HPDE6-E6E7 (cell line): ENCODE measurements around the gene SCAF4.
"Not testable (repeated sequence)": the region's sequence is repeated elsewhere in the genome, so short reads cannot be mapped to it uniquely, and the experiment has no call there.

ENCODE experiments used
- DNase-seq: peaks from one replicate; pipeline ENCODE4 v3.0.0; 2011; ENCODE audit warnings: missing footprints; ENCODE audit errors: extremely low spot score

The SCAF4 gene, protein sequence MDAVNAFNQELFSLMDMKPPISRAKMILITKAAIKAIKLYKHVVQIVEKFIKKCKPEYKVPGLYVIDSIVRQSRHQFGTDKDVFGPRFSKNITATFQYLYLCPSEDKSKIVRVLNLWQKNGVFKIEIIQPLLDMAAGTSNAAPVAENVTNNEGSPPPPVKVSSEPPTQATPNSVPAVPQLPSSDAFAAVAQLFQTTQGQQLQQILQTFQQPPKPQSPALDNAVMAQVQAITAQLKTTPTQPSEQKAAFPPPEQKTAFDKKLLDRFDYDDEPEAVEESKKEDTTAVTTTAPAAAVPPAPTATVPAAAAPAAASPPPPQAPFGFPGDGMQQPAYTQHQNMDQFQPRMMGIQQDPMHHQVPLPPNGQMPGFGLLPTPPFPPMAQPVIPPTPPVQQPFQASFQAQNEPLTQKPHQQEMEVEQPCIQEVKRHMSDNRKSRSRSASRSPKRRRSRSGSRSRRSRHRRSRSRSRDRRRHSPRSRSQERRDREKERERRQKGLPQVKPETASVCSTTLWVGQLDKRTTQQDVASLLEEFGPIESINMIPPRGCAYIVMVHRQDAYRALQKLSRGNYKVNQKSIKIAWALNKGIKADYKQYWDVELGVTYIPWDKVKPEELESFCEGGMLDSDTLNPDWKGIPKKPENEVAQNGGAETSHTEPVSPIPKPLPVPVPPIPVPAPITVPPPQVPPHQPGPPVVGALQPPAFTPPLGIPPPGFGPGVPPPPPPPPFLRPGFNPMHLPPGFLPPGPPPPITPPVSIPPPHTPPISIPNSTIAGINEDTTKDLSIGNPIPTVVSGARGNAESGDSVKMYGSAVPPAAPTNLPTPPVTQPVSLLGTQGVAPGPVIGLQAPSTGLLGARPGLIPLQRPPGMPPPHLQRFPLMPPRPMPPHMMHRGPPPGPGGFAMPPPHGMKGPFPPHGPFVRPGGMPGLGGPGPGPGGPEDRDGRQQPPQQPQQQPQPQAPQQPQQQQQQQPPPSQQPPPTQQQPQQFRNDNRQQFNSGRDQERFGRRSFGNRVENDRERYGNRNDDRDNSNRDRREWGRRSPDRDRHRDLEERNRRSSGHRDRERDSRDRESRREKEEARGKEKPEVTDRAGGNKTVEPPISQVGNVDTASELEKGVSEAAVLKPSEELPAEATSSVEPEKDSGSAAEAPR

DNA sequence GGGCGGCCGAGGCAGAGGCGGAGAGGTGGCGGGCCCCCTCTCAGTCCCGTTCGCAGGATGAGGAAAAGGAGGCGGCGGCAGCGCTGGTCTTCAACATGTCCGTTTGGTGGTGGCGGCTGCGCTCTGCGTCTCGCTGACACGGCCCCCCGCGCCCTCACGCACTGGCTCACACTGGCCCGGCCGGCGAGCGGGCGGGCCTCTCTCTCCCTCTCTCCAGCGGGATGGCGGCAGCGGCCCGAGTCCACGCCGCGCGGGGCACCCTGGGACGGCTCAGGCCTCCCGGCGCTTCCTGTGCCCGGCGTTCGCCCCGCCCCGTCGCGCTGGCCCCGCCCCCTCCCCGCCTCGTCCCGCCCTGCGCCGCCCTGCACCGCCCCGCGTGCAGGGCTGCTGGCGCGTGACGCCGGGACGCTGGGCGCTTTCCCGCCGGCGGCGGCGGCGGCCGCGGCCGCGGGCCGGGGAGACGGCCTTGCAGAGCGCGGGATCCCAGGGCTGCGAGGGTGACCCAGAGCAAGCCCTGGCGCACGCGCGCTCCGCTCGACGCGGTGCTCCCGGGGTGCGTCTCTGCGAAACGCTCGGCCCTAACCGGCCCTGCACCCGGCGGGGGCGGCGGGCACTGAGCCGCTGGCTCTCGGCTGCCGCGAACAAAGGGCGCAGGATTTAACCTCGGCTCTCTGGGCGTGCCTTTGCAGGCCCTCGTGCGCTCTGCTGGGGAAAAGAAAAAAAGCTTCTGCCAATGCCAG is at the start of gene SCAF4:
Gene SCAF4 (minus strand): TSS at position 262 of the 740 bp plus-strand sequence. CDS start 426 bp downstream, outside the sequence.
- peak; percentile 88 for DNase-seq

DNA sequence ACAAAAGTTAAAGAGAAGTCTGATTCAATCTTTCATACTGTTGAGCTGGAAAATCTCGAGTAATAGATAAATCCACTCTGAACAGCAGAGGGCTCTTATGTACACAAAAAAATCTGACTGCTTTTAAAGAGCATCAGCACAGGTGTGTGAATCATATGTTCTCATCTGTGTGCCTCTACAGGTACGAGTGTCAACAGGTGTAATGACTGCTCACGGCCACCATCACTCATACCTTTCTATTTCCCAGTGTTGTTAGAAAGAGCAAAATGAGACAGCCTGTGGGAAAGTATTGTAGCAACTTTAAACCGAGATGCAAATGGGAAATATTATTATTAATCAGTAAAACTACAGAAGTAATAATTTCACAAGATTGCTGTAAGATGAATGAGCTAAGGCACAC is 49.0 kb upstream of the SCAF4 start:
- DNase-seq = peak; percentile 54

DNA sequence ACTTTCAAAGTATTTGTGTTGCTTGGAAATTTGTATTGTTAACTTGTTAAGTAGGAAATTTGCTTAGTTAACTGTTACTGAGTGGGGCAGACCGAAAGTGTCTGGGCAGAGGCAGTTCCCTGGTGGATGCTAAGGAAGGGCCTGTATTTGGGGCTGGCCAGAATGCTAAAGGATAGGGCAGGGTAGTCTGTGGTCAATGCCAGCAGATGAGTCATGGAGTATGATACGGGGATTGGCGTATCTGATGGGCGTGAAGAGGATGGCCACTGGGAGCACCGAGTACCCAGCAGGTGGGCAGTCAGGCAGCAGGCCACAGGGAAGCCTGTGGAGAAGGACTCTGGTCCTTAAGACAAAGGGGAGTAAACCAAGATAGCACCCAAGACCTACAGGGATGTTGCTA is 46.6 kb upstream of the SCAF4 start:
- DNase-seq = no peak

GRCh38 chr21:31777857-31778256 is 45.9 kb upstream of the SCAF4 start:
- no peak for DNase-seq

DNA sequence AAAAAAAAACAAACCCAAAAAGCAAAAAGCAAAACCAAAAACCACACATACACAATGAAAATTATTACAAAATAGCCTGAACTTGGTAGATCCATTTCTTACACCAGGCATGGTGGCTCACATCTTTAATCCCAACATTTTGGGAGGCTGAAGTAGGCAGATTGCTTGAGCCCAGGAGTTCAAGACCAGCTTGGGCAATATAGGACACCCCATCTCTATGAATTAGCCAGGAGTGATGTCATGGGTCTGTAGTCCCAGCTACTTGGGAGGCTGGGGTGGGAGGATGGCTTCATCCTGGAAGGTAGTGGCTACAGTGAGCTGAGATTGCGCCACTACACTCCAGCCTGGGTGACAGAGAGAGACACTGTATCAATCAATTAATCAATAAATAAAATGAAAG is 42.1 kb upstream of the SCAF4 start:
- no peak for DNase-seq

DNA sequence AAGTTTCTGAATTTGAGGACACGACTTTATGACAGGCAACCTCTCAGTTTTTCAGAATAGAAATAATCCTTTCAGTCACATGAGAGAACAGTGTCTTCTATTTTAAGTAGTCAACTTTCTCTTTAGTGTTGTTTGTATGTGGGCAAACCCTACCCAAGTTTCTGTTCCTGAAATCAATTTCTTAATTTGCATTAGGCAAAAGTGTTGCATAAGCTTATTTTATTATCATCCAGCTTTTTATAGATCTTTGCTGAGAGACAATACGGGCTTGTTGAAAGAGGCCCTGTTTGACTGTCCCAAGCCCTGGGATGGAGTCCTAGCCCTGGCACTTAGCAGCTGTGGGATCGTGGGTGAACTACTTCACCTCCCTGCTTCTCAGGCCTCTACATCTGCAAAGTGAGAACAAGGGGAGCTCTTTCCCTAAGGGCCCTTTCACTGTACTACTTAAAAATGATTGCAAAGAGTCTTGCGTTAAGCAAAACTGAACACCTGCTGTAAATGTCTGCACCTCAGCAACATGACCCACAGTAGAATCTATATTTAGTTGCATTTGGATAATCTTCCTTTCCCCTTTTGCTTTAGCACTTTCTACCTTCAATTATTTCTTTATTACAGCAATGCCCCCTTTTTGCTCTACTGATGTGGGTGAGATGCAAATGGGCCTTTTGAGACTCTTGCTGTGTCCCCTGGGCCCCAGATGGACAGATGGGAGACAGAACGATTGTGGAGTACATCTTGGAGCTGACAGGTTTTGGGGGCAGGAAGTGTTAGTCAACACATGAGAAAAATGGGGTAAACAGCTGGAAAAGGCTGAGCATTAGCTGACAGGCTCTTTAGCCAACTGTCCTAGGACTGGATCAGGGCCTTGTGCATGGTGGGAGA is 41.0 kb upstream of the SCAF4 start:
- DNase-seq = no peak

DNA sequence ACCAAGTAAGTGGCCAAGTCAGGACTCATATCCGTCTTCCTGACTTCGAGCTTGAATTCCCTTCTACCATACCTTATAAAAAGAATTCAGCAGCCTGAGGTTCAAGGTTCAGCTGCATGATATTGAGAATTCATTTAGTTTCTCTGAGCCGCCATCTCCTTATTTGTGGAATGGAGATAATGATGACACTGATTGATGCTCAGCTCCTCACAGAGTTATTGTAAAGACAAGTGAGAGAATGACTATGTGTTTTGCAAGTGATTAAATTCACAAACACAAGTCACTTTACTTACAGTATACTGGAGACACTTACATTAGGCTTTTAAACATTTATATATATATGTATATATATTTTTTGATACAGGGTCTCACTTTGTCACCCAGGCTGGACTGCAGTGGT is 39.8 kb upstream of the SCAF4 start:
- DNase-seq = no peak

DNA sequence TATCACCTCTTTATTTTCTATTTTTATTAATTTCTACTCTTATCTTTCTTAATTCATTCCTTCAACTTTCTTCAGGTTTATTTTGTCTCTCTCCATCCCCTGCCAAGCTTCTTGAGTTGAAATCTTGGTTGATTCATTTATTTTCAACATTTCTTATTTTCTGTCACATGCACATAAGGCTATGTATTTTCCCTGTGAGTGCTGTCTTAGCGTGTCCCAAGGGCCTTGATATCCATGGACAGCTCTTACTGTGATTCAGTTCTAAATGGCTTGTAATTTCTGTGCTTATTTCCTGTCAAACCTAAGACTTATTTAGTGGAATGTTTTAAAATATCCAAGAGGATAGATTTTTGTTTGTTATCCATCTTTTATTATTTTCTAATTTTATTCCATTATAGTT is 36.8 kb upstream of the SCAF4 start:
- no peak for DNase-seq

DNA sequence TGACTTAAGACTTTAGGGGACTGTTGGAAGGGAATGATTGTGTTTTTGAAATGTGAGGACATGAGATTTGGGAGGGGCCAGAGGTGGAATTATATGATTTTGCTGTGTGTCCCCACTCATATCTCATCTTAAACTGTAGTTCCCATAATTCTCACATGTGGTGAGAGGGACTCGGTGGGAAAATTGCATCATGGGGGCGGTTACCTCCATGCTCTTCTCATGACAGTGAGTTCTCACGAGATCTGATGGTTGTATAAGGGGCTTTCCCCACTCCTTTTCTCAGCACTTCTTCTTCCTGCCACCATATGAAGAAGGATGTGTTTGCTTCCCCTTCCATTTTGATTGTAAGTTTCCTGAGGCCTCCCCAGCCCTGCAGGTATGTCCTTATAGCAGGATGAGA is 35.0 kb upstream of the SCAF4 start:
- DNase-seq = no peak

DNA sequence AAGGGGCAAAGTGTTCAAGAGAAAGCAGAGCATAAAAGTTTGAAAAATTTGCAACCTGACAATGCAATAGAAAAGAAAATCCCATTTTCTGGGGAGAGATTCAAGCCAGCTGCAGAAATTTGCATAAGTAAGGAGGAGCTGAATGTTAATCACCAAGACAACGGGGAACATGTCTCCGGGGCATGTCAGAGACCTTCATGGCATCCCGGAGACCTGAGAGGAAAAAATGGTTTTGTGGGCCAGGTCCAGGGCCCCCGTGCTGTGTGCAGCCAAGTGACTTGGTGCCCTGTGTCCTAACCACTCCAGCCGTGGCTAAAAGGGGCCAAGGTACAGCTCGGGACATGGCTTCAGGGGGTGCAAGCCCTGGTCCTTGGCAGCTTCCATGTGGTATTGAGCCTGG is 33.9 kb upstream of the SCAF4 start:
- DNase-seq = not testable (repeated sequence)

GRCh38 chr21:31760931-31761330 is 29.0 kb upstream of the SCAF4 start:
- no peak for DNase-seq

DNA sequence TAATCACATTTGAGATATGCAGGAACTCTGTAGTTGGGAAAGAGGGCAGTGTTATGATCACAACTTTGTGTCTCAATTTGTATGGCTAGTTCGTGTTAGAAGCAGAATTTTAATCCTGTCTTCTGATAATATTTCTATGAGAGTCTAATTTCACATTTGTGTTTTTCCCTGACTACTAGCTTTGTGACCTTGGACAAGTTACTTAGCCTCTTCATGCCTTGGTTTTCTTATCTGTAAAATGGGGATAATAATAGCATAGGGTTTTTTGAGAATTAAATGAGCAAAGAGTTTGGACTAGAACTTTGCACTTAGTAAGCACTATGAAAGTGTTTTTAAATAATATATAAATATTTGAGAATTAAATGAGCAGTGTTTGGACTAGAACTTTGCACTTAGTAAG is 24.9 kb upstream of the SCAF4 start:
- no peak for DNase-seq

- no peak for DNase-seq
Measured at GRCh38 chr21:31755027-31755426, 23.1 kb upstream of the SCAF4 start.

- DNase-seq = no peak
Measured at GRCh38 chr21:31754708-31754960, 22.7 kb upstream of the SCAF4 start.

DNA sequence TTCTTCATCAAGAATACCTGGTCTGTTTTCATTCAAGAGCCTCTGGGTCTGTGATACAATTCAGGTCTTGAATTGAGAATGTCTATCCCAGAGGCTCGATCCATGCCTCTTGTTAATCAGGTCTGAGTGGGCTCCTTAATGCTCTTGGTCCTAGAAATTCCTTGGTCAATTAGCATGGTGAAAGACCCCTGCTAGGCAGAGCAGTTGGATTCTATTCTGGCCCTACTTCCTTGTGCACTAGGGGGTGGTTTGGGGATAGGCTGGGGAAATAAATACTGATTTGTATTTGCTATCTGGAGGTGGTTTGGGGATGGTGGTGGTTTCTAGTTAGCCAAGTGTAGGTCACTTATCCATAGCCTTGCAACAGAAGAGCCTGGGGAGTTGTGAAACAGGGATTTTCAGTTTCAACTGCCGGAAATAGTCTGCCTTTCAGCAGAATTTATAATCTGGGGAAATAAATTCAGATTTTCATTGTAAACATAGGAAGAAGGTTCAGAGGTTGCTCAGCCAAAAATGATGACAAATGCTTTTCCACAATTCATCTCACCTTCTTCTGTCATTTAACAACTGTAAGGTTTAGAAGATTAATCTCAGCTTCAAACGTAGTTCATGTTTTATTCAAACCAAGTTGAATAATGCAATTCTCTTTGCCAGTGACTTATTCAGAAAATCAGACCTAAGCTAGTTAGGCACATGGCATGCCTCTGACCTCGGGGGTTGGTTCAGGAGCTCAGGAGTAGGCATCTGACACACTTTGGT is 22.2 kb upstream of the SCAF4 start:
- no peak for DNase-seq

GRCh38 chr21:31752967-31753366 is 21.0 kb upstream of the SCAF4 start:
- no peak for DNase-seq

DNA sequence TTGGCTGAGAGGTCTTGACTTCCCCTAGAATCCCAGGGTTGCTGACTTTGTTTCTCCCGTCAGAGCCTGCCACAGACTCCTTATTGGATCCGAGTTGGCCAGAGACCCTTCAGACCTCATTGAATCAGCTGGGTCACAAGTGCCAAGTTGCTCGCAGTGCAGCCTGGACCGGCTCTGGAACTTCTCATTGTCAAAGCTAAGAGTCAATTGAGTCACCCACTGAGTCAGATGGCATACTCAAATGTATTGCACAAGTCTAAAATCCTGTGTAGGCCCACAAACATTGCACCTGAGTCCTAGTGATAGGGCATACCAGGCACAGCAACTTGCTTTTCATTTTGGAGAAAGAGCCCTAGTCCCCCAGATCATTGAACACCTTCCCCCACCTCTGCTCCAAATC is 20.4 kb upstream of the SCAF4 start:
- peak; percentile 54 for DNase-seq

GRCh38 chr21:31750843-31751242 is 18.9 kb upstream of the SCAF4 start:
- DNase-seq = no peak

DNA sequence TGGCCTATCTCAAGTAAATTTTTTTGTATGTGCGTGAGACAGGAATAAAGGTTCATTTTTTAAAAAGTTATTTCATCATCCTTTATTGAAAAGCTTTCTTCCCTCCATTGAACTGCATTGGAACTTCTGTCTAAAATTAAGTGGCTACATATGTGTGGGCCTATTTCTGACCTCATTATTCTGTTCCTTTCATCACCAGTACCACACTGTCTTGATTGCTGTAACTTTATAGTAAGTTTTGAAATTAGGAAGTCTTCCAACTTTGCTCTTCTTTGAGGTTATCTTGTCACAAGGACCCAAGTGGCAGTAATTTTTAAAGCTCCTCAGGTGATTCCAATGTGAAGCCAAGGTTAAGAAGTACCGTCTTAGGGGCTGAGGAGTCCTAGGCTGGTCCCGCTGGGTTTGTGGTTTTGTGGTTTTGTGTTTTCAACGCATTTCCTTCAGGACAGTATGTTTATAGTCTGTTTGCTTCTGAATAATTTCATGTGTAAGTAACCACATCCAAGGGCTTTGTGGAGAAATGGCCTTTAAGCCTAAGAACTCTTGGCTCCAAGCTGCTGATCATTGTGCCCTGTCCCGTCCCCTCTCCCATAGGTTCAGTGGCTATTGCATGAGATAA is 12.4 kb upstream of the SCAF4 start:
- DNase-seq = no peak

DNA sequence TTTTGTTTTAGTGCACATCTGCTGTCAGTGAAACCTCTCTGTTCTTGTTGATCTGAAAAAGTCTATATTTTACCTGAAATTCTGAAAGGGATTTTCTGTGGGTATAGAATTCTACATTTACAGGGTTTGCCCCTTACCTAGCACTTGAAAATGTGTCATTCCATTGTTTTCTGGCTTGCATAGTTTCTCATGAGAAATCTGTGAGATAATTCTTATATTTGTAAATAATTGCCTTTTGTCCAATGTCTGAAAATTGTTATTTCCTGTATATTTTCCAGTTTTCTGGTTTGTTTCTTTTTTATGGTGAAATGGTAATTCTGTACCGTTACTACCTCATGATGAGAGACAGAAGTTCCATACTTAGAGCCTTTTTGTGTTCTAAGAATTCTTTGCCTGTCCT is 11.8 kb upstream of the SCAF4 start:
- DNase-seq = no peak
